WTC11 (cell line): Measurements from ENCODE around the gene GSTM2.

ENCODE experiments used
- CTCF ChIP-seq: fragments of 200-600 bp; IDR thresholded peaks from 2 replicates; pipeline ENCODE4 v1.8.0; 2022; ENCODE audit warnings: antibody characterized with exemption
- TF ChIP-seq, protein P1 (sequence below): sonication (generic); formaldehyde crosslinking; IDR thresholded peaks from 2 replicates; pipeline ENCODE4 v1.8.1; 2023; ENCODE audit warnings: mild to moderate bottlenecking, missing genetic modification reagents, moderate library complexity

- TF ChIP-seq CTCF, result no peak
- TF ChIP-seq, protein P1, sequence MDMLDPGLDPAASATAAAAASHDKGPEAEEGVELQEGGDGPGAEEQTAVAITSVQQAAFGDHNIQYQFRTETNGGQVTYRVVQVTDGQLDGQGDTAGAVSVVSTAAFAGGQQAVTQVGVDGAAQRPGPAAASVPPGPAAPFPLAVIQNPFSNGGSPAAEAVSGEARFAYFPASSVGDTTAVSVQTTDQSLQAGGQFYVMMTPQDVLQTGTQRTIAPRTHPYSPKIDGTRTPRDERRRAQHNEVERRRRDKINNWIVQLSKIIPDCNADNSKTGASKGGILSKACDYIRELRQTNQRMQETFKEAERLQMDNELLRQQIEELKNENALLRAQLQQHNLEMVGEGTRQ (CRISPR knock-in tag), result no peak
These were observed 8.7 kb upstream of the GSTM2 start for GRCh38 chr1:109659145-109659544.
